IPS-18c (cell line): ENCODE data around the gene HMCN1.
"Not testable (repeated sequence)": the region's sequence is repeated elsewhere in the genome, so short reads cannot be mapped to it uniquely, and the experiment has no call there.

Source experiments
- H3K4me3 ChIP-seq: 2 replicates; pipeline ENCODE4 v1.7.0; 2013; ENCODE audit warnings: low read depth, mild to moderate bottlenecking, low read length, moderate library complexity; ENCODE audit not compliant: insufficient read depth
- H3K9me3 ChIP-seq: one replicate; pipeline ENCODE4 v1.6.1; 2013; ENCODE audit warnings: mild to moderate bottlenecking, low read length, moderate library complexity; ENCODE audit not compliant: control insufficient read depth, insufficient read depth

Gene HMCN1

DNA sequence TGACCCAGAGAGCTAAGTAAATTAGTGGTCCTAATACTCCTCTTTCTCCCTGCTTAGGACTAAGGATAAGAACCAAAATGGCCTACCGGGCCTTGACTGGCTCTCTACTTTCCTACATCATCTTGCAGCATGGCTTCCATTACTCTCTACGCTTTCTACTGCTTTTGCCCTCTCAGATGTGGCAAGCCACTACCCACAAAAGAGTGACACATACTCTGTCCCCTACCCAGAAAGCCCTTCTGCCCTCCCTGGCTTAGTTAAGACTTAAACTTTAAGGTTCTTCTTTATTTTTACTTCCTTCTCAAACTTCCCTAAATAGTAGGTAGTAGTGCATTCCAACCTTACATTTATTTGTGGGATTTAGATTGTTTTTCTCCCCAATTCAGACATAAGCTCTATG, 412.8 kb downstream of the HMCN1 start:
- no peaks in the 10 kb centered on the region for H3K9me3 ChIP-seq
- H3K4me3 ChIP-seq = no peak overlapping the region

DNA sequence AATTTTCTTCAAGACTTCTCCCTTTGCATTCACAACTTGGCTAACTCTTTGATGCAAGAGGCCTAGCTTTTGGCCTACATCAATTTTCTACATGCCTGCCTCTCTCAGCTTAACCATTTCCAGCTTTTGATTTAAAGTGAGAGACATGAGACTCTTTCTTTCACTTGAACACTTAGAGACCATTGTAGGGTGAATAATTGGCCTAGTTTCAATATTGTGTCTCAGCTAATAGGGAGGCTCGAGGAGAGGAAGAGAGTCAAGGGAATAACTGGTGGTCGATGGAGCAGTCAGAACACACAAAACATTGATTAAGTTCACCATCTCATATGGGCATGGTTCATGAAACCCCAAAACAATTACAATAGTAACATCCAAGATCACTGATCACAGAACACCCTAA, 415.4 kb downstream of the HMCN1 start:
- Histone ChIP-seq H3K9me3 (no peaks in the 10 kb centered on the region), H3K4me3 (no peak overlapping the region)

DNA sequence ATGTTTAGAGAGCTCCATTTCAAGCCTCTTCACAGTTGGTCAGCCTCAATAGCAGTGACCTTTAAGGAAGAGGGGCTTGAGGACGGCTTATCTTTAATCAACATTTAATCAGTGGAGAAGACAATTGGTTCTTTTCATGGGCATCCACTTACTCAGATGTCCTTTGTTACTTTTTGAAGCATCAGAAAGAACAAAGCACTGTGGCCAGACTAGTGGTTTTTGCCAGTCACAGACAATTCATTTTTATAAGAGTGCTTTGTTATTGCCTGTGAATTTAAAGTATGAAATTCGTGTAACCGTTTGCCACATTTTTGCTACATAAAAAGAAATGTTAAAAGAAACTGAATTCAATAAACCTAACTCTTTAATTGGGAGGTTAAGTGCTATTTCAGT, 418.0 kb downstream of the HMCN1 start:
- Histone ChIP-seq H3K4me3 (no peak overlapping the region), H3K9me3 (no peaks in the 10 kb centered on the region)

DNA sequence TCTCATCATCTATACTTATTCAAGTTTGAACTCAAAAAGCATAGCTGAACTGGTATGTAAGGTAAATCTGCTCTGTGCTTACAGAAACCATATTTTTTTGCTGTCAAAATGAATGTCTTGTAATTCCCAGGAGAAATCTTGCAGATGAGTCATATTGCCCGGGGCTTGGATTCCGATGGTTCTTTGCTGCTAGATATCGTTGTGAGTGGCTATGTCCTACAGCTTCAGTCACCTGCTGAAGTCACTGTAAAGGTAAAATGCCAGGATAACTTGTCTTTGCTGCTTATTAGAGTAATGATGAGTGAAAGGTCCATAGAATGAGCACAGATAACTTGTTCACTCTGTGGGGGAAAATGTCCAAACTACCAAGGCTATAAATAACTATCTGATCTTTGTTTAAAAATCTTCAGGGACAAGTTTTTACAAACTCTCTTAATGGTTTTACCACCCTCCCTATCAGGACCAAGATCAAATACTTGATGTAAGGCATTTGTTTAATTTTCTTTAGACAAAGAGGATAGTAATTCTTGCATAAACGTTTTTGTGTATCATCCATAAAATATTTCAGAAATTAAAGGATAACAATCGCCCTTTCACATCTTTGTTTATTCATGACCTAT, 418.5 kb downstream of the HMCN1 start:
- Histone ChIP-seq H3K4me3 (no peak overlapping the region), H3K9me3 (no peaks in the 10 kb centered on the region)

DNA sequence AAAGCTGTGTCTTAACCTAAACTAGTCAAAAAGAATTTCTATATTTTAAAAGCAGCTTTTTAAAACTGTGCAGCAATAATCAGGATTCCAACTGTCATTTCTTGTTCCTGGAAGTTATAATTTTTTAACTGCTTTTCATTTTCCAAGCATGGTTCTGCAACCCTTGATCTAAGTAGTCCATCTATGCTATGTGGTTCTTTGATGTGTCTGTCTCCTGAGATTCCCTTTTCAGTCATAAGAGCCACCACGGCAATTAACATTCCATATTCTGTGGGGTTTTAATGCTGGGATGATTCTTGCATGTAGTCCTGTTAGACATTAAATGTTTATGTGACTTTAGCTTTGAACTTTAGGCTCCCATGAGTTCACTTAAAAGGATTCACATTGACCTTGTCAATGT, 420.5 kb downstream of the HMCN1 start:
- Histone ChIP-seq H3K9me3 (no peaks in the 10 kb centered on the region), H3K4me3 (no peak overlapping the region)

DNA sequence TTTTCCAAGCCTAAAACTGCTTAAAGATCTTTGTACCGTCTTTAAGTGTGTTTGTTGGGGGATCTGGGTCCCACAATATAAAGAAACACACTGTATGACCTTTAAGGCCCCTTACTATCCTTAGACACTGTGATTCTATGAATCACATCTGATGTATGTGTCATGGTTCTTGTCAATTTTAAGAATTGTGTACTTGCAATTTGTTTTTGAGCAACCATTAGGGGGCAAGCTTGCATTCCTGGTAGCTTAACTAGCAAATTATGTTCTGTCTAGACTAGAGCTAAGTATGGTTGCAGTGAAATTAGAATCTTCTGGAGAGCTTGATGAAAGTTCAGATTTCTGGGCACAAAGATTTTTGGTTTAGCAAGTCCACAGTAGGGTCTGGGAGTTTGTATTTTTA, 421.4 kb downstream of the HMCN1 start:
- H3K9me3 ChIP-seq = no peaks in the 10 kb centered on the region
- H3K4me3 ChIP-seq = no peak overlapping the region

DNA sequence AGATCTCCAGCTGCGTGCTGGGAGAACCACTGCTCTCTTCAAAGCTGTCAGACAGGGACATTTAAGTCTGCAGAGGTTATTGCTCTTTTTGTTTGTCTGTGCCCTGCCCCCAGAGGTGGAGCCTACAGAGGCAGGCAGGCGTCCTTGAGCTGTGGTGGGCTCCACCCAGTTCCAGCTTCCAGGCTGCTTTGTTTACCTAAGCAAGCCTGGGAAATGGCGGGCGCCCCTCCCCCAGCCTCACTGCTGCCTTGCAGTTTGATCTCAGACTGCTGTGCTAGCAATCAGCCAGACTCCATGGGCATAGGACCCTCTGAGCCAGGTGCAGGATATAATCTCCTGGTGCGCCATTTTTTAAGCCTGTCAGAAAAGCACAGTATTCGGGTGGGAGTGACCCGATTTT, 428.7 kb downstream of the HMCN1 start:
- H3K4me3 ChIP-seq, H3K9me3 ChIP-seq: not testable (repeated sequence)

DNA sequence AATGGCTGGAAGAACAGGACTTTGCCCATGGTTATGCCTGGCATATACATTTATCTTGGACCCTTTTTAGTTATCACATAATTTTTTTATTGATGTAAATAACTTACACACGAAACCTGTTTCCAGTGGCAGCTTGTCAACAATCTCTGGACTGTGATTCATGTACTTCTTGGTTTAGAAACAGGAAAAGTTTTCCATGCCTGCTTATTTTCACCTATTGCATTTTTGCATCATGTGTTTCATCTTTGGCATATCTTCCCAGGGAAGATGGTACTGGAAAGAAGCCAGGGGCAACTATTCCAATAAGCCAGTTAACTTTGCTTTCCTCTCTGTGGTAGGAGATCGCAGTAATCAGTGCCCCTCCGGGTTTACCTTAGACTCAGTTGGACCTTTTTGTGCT, 430.6 kb downstream of the HMCN1 start:
- H3K9me3 ChIP-seq = no peaks in the 10 kb centered on the region
- H3K4me3 ChIP-seq = no peak overlapping the region

DNA sequence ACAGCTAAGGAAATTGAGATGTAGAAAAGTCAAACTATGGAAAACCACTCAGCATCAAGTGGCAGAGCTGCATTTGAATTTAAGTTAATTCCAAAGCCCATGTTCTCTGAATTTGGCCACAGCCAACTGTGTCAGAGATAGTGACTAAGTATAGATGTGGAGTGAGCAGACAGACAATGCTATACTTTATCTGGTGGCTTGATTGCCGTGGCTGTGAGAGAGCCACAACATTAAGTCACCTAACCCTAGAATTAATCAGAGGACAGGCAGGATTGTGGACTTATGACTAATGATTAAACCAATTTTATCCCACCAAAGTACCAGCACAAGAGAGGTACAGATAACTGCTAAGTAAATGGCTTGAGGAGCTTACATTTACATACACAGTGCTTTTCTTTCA, 431.1 kb downstream of the HMCN1 start:
- Histone ChIP-seq H3K9me3 (no peaks in the 10 kb centered on the region), H3K4me3 (no peak overlapping the region)

DNA sequence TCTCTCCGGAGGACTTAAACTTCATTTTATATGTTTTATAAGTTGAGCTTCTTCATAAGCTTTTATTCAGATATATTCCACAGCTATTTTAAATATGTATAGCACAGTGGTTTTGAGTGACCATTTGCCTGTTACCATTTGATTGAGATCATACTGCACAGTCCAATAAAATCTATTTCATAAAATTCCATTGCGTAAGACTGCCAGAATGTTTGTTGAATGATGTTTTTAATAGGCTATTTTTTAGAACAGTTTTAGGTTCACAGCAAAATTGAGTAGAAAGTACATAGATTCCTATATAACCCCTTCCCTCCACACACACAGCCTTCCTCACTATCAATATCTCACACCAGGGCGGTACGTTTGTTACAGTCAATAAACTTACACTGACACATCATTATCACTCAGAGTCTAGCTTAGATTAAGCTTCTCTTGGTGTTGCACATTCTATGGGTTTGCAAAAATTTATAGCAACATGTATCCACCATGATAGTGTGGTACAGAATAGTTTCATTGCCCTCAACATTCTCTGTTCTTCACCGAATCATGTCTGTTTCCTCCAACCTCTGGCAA, 433.0 kb downstream of the HMCN1 start:
- Histone ChIP-seq H3K9me3 (no peaks in the 10 kb centered on the region), H3K4me3 (no peak overlapping the region)

DNA sequence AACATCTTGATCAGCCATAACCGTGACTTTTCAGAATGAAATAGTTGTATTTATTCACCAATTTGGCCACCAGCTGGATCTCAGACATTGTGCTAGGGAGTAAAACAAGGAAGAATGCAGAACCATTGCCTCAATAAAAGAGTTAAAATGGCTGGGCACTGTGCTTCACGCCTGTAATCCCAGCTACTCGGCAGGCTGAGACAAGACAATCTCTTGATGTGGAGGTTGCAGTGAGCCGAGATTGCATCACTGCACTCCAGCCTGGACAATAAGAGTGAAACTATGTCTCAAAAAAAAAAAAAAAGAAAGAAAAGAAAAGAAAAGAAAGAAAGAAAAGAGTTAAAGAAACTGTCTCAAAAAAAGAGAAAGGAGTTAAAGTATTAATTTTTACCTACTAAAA, 441.4 kb downstream of the HMCN1 start:
- Histone ChIP-seq H3K9me3 (no peaks in the 10 kb centered on the region), H3K4me3 (no peak overlapping the region)

DNA sequence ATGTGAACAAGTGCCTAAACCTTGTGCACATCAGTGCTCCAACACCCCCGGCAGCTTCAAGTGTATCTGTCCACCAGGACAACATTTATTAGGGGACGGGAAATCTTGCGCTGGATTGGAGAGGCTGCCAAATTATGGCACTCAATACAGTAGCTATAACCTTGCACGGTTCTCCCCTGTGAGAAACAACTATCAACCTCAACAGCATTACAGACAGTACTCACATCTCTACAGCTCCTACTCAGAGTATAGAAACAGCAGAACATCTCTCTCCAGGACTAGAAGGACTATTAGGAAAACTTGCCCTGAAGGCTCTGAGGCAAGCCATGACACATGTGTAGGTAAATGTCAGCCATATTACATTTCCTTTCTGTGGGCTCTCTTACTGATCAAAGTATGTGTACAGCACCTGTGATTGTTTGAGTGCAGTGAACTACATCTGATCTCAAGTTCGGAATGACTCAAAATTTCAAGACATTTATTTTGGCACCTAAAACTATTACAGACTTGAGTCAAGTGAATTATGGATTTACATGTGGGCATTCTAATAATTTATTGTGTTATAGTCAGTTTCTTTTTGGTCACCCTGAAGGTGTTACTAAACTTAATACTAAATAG, 444.3 kb downstream of the HMCN1 start:
- no peaks in the 10 kb centered on the region for H3K9me3 ChIP-seq
- no peak overlapping the region for H3K4me3 ChIP-seq

DNA sequence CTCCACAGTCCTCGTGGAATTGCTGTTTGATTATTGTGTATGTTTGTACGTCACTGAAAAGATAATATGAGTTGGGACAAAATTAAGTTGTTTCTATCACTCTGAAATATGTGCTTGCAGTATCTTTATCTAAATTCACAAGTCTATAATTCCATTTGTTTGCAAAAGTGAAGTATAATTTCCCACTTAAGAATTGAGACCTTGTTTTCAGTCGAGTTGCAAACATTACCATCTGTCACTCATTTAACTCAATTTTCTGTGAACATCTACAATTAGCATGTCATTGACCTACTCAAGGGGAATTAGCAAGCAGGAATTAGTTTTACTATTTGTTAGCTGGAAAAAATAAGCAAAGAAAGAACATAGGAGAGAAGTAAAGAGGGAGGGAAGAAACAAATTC, 445.0 kb downstream of the HMCN1 start:
- Histone ChIP-seq H3K9me3 (no peaks in the 10 kb centered on the region), H3K4me3 (no peak overlapping the region)

DNA sequence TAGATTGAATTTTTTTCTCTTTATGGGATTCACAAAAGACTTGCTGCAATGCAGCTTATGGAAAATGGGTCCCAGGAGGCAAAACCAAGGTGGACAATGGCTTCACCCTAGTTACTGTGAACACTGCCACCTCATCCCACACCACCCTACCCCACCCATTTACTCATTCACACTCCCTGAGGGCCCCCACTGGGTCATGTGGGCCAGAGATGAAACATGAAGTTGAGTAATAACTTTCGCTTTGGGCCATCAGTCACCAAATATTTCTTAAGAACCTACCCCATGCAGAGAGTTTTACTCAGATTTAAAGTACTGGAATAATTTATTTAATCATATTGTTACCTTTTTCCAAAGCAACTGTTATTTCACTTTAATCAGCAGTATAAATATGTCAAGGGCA, 449.0 kb downstream of the HMCN1 start:
- H3K4me3 ChIP-seq = no peak overlapping the region
- no peaks in the 10 kb centered on the region for H3K9me3 ChIP-seq

DNA sequence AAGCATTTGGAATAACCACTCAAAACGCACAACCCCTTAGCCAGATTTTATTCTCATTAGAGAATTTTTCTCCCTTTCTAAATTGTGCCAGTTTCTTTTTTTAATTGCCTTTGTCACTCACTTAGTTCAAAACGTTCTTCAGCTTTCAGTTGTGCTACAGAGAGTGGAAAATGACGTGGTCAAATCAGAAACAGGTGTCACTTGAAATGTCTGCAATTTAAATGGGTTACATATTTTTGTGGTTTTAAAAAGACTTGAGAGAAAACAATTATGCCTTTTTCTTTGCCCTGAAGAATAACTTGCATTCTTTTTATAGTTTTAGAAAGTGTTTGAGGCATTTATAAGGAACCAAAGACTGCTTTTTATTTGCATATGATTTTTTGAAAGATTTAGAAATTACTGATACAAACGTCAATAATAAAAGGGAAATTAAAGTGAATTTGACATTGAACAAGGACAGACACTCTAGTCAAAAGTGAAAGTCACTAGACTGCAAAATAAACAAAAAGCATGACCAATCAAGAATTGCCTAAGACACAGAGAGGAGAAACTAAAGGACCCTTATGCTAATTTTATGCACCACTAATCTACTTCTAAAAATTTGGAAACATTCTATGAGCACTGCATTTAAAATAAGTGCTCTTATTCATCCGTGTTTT, 449.9 kb downstream of the HMCN1 start:
- H3K9me3 ChIP-seq = peaks cover 2% of the 10 kb centered on the region
- H3K4me3 ChIP-seq = no peak overlapping the region

DNA sequence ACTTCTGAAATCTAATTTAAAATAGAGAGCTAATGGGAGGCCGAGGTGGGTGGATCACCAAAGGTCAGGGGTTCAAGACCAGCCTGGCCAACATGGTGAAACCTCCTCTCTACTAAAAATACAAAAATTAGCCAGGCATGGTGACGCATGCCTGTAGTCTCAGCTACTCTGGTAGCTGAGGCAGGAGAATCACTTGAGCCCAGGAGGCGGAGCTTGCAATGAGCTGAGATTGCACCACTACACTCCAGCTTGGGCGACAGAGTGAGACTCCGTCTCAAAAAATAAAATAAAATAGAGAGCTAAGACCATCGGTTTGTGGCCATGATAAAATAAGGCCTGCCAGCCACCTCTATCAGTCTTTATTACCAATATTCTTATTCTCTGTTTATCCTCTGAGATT, 452.1 kb downstream of the HMCN1 start:
- not testable (repeated sequence) for H3K9me3 ChIP-seq, H3K4me3 ChIP-seq

DNA sequence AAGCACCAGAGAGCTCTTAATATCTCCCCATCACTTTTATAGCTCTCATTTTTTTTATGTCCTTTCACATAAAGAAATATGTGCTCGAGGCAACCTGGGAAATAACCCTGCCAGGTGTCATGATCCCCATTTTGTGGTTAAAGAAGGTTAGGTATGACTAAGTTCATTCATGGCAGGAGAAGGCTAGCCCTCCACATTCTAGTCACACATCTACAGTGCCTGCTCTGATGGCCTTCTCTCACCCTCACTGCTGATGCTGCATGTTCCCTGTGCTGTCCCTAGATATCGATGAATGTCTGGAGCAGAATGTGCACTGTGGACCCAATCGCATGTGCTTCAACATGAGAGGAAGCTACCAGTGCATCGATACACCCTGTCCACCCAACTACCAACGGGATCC, 453.4 kb downstream of the HMCN1 start:
- peaks cover 3% of the 10 kb centered on the region for H3K9me3 ChIP-seq
- no peak overlapping the region for H3K4me3 ChIP-seq

DNA sequence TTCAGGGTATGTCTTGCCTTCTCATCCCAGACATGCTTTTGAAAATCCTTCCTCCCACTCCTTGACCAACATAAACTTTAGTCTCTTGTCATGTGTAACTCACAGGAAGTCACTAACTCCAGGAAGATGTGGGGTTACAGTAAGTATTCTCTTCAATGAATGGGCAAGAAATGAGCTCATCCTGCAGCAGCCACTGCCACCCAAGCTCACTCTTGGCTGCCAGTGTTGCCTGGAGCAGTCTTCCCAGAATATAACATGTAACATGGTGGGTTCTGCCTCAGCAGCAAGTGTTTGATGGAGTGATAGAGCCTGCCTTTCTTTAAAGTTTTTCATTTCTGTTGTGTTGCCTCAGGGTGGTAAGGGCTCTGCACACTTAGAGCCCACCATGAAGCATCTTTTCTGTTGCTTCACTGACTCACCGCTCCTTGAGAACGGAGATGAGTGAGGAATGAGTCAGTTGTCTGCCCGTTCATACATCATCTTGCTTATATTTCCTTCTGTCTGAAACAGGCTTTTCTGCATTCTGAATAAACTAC, 453.9 kb downstream of the HMCN1 start:
- H3K4me3 ChIP-seq = no peak overlapping the region

More for the DNA sequence above, 453.9 kb downstream of the HMCN1 start:
- peaks cover 3% of the 10 kb centered on the region for H3K9me3 ChIP-seq
